Spleen (tissue), 11 donors: ENCODE measurements around the gene ABLIM2. TPM values are rescaled to one million over a fixed set of nuclear protein-coding genes. Genes with fewer than 3 reads are reported as not detected.
A peak's percentile ranks its signal among the peaks of the same experiment; 100 is the strongest.

ENCODE experiments used
- DNase-seq: peaks from one replicate; pipeline ENCODE4 v3.0.0-alpha.2; 2020
- H3K27ac ChIP-seq, 8 donors: fragments of 200-600 bp; sonication (generic) in 7 of 8; 1 replicate in 4 of 8; 2 replicates in 4 of 8; pipeline versions ENCODE4 v1.5.0 to v1.8.0; 2016 to 2021; ENCODE audit warnings: inconsistent platforms in 4 of 8, mild to moderate bottlenecking in 4 of 8, moderate library complexity in 1 of 8
- H3K27me3 ChIP-seq, 7 donors: fragments of 200-600 bp; sonication (generic) in 6 of 7; replicated peaks in 1 of 7; 1 replicate in 4 of 7; 2 replicates in 3 of 7; pipeline versions ENCODE4 v1.5.0 to v1.8.0; 2016 to 2021; ENCODE audit warnings: inconsistent platforms in 3 of 7, mild to moderate bottlenecking in 1 of 7
- H3K36me3 ChIP-seq, 6 donors: fragments of 200-600 bp; sonication (generic) in 5 of 6; 1 replicate in 4 of 6; 2 replicates in 2 of 6; pipeline versions ENCODE4 v1.5.0 to v1.8.0; 2016 to 2021; ENCODE audit warnings: inconsistent platforms in 2 of 6
- H3K4me1 ChIP-seq, 6 donors: fragments of 200-600 bp; sonication (generic) in 5 of 6; 1 replicate in 3 of 6; 2 replicates in 3 of 6; pipeline versions ENCODE4 v1.5.0 to v1.8.0; 2016 to 2021; ENCODE audit warnings: inconsistent platforms in 3 of 6
- H3K4me3 ChIP-seq, 8 donors: fragments of 200-600 bp; sonication (generic) in 7 of 8; 1 replicate in 4 of 8; 2 replicates in 4 of 8; pipeline versions ENCODE4 v1.5.0 to v1.8.0; 2016 to 2021; ENCODE audit warnings: inconsistent platforms in 4 of 8, mild to moderate bottlenecking in 4 of 8, moderate library complexity in 2 of 8
- H3K9me3 ChIP-seq, 8 donors: fragments of 200-600 bp; sonication (generic) in 7 of 8; 1 replicate in 4 of 8; 2 replicates in 4 of 8; pipeline versions ENCODE4 v1.5.0 to v1.8.0; 2016 to 2021; ENCODE audit warnings: inconsistent platforms in 4 of 8
- POLR2A ChIP-seq, 3 donors: fragments of 450-650 bp; IDR thresholded peaks; one replicate each; pipeline ENCODE4 v1.5.1; 2017; ENCODE audit warnings: antibody characterized with exemption in 3 of 3, mild to moderate bottlenecking in 1 of 3
- POLR2AphosphoS5 ChIP-seq, 3 donors: sonication (generic); formaldehyde crosslinking; IDR thresholded peaks; one replicate each; pipeline ENCODE4 v1.5.1; 2017; ENCODE audit warnings: antibody characterized with exemption in 3 of 3
- WGBS, 5 donors: extraction: QIAGEN DNeasy Blood & Tissue Kit in 3 of 5; methylation state at CpG; one replicate each; pipeline versions ENCODE4 v1.1.5 to v1.1.7; 2013 to 2018; 5-methylcytosine and 5-hydroxymethylcytosine counted together
- intact Hi-C: fragments of 100-400 bp; cut with DNase I; formaldehyde crosslinking; loops from one replicate; pipeline ENCODE4 v1.15.0; 2023; ENCODE audit warnings: low total_unique reads
- polyA plus RNA-seq, 3 donors: library from polyadenylated mRNA; stranded (reverse); fragments of 200-250 nt; gene quantifications; one replicate each; pipeline ENCODE4 v1.2.1, GENCODE V29; 2013
- total RNA-seq, 7 donors: library from RNA; depleted of rRNA in 3 of 7; stranded (reverse); fragments of >200 nt in 3 of 7; fragmentation: NEBNext Ultra II Directional in 4 of 7; extraction: Animal tissue kit (Norgen Biotek cat#: 25700) in 4 of 7; gene quantifications; one replicate each; pipeline versions ENCODE4 v1.1.0 to v1.2.1, GENCODE V29; 2016 to 2021
- TF ChIP-seq, protein P1 (sequence below), 11 experiments: fragments of 200-600 bp in 7 of 11; fragments of 450-650 bp in 4 of 11; sonication (generic) in 4 of 11; IDR thresholded peaks in 8 of 11; conservative IDR thresholded peaks in 3 of 11; 1 replicate in 7 of 11; 2 replicates in 4 of 11; pipeline versions ENCODE4 v1.4.0 to v1.8.0; 2016 to 2021; ENCODE audit warnings: antibody characterized with exemption in 11 of 11, inconsistent platforms in 4 of 11, mild to moderate bottlenecking in 1 of 11
- donor health status: healthy with polysubstance abuse.
- donor health status: DM: no; HTN: no; CAD: no; lungs with moderate emphysema.
- donor health status: DM: no; HTN: no; CAD: no.
- donor health status: Bipolar disorder and iron deficiency.
- donor health status: healthy.
- donor health status: DM: no; HTN: no; CAD: no.
- donor health status: DM: yes; HTN: yes; CAD: no.

ABLIM2 gene
- total and polyA plus RNA-seq, 10 donors, result 11.8 to 127 (median 62.8) TPM

DNA sequence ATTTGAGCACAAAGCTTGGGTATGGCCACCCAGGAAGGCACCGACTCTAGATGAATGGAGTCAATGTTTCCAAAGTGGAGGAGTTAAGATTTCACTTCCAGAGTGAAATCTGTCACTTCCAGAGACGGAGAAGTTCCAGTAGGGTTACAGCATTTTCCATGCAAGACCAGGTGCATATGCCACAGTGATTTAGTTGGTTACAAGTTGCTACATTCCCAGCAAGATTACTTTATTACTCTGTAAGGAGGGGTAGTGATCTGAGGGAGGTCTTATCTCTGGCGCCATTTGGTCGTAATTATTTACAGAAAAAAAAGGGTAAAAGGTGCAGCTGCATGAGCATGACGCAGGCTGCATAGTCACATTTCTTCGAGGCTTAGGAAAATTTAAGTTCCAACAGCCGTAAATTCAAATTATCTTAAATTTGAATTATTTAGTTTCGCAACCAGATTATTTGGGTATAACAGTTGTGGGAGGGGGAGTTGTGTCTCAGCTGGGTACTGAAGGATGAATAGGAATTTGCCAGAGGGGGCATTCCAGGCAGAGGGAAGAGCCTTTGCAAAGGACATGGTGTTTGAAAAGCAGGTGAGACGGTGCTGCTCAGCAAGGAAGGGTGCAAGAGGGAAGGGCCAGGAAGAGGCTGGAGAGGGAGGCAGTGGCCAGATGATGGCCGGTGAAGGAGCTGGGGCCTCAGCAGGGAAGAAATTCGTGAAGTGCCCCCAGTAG lies 201.5 kb downstream of the ABLIM2 start:
- Histone ChIP-seq H3K9me3 (peaks cover 0 to 10% (median 6%) of the 10 kb centered on the region in 8 donors), H3K4me3 (no peak overlapping the region), H3K36me3 (no peaks in the 10 kb centered on the region), H3K27ac (peak overlapping the region in 1 of 8 donors; percentile 38), H3K4me1 (peaks cover 11 to 43% (median 24%) of the 10 kb centered on the region in 6 donors), H3K27me3 (peaks cover 0 to 25% (median 0%) of the 10 kb centered on the region in 7 donors)
- TF ChIP-seq, protein P1, sequence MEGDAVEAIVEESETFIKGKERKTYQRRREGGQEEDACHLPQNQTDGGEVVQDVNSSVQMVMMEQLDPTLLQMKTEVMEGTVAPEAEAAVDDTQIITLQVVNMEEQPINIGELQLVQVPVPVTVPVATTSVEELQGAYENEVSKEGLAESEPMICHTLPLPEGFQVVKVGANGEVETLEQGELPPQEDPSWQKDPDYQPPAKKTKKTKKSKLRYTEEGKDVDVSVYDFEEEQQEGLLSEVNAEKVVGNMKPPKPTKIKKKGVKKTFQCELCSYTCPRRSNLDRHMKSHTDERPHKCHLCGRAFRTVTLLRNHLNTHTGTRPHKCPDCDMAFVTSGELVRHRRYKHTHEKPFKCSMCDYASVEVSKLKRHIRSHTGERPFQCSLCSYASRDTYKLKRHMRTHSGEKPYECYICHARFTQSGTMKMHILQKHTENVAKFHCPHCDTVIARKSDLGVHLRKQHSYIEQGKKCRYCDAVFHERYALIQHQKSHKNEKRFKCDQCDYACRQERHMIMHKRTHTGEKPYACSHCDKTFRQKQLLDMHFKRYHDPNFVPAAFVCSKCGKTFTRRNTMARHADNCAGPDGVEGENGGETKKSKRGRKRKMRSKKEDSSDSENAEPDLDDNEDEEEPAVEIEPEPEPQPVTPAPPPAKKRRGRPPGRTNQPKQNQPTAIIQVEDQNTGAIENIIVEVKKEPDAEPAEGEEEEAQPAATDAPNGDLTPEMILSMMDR (IDR thresholded peaks at IDR 0.05 in 8 of 11, conservative IDR thresholded peaks at IDR 0.05 in 3 of 11), result no peak
- TF ChIP-seq POLR2AphosphoS5 (IDR thresholded peaks at IDR 0.05) (no peak), POLR2A (IDR thresholded peaks at IDR 0.05) (no peak)
- WGBS, 5 donors, result 55 to 63% (median 57%) methylated on average over 11 of the region's 11 CpGs
- intact Hi-C loops, result no loop called here
- DNase-seq, result peak; percentile 21

DNA sequence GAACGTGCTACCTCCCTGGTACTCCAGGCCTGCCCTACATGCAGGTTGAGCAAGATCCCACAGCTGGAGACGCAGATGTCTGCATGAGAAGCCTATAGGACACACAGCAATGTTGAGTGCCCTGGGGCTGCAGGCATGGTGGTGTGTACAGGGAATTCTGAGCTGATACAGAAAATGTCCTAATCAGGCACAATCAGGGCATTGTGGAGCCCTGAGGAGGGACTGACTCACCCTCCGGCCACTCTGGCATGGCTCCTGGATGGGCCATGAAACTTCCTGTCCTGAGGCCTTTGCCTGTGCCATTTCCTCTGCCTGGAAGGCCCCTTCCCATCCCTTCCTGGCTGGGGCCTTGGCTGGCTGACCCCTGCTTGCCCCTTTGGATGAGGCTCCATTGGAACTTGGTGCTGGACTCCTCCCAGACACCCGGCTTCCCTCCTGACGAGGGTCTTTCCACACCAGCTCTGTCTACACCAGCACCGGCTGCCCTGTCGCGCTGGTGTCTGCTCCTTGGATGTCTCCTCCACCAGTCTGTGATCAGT lies 202.3 kb downstream of the ABLIM2 start:
- no peak overlapping the region for H3K4me3 ChIP-seq
- peak; percentile 82 for DNase-seq
- peak overlapping the region in 1 of 8 donors; percentile 38 for H3K27ac ChIP-seq
- H3K9me3 ChIP-seq, result peaks cover 0 to 10% (median 6%) of the 10 kb centered on the region in 8 donors
- peak; percentile 81 to 84 (median 83) for TF ChIP-seq POLR2AphosphoS5 (IDR thresholded peaks at IDR 0.05)
- TF ChIP-seq, protein P1 (IDR thresholded peaks at IDR 0.05 in 8 of 11, conservative IDR thresholded peaks at IDR 0.05 in 3 of 11), result no peak
- peaks cover 11 to 39% (median 21%) of the 10 kb centered on the region in 6 donors for H3K4me1 ChIP-seq
- H3K36me3 ChIP-seq, result no peaks in the 10 kb centered on the region
- WGBS, 5 donors, result 47 to 58% (median 49%) methylated on average over 7 to 8 of the region's 8 CpGs
- intact Hi-C loops, result no loop called here
- H3K27me3 ChIP-seq, result peaks cover 0 to 25% (median 0%) of the 10 kb centered on the region in 7 donors

DNA sequence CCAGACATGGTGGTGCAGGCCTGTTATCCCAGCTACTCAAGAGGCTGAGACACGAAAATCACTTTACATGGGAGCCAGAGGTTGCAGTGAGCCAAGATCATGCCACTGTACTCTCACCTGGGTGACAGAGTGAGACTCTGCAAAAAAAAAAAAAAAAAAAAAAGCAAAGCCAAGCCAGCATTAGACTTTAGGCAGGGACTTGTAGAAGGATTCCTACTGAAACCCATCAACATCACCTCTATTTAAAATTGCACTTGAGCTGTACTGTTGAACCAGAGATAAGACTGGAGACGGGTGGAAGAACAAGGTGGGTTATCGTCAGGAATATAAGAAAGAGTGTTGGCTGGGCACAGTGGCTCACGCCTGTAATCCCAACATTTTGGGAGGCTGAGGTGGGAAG lies 203.2 kb downstream of the ABLIM2 start:
- no peak for TF ChIP-seq POLR2AphosphoS5 (IDR thresholded peaks at IDR 0.05)
- TF ChIP-seq, protein P1 (IDR thresholded peaks at IDR 0.05 in 8 of 11, conservative IDR thresholded peaks at IDR 0.05 in 3 of 11), result no peak
- TF ChIP-seq POLR2A (IDR thresholded peaks at IDR 0.05), result no peak
- Histone ChIP-seq H3K36me3 (no peaks in the 10 kb centered on the region), H3K27me3 (peaks cover 0 to 25% (median 0%) of the 10 kb centered on the region in 7 donors), H3K4me1 (peaks cover 4 to 30% (median 12%) of the 10 kb centered on the region in 6 donors), H3K27ac (no peak overlapping the region), H3K9me3 (peaks cover 0 to 10% (median 6%) of the 10 kb centered on the region in 8 donors), H3K4me3 (no peak overlapping the region)
- WGBS, 5 donors, result 74 to 90% (median 80%) methylated on average over 4 of the region's 4 CpGs
- no peak for DNase-seq
- intact Hi-C loops, result no loop called here

DNA sequence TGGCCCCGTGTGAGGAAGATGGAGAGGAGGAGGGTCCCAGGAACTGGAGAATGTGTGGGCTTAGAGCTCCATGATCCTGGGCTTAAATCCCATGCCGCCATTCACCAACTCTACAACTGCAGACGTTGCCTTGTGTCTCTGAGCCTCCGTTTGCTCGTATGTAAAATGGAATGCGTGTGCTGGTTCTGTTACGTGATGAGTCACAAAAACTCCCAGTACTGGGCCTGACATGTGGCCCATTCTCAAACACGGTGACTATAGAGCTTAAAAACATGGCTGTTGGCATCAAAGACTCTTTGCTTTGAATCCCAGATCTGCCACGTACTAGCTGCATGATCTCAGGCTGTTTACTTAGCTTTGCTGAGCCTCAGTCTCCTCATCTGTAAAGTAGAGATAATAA lies 206.0 kb downstream of the ABLIM2 start:
- intact Hi-C loops, result no loop called here
- no peak for DNase-seq
- Histone ChIP-seq H3K9me3 (peaks cover 0 to 10% (median 6%) of the 10 kb centered on the region in 8 donors), H3K27ac (no peak overlapping the region), H3K4me3 (no peak overlapping the region), H3K4me1 (peaks cover 0 to 19% (median 6%) of the 10 kb centered on the region in 6 donors), H3K27me3 (peaks cover 0 to 15% (median 0%) of the 10 kb centered on the region in 7 donors), H3K36me3 (no peaks in the 10 kb centered on the region)
- no peak for TF ChIP-seq POLR2AphosphoS5 (IDR thresholded peaks at IDR 0.05)
- 84 to 93% (median 90%) methylated on average over 9 of the region's 9 CpGs for WGBS, 5 donors
